ENCODE data around the gene RELL1.

Gene RELL1

DNA sequence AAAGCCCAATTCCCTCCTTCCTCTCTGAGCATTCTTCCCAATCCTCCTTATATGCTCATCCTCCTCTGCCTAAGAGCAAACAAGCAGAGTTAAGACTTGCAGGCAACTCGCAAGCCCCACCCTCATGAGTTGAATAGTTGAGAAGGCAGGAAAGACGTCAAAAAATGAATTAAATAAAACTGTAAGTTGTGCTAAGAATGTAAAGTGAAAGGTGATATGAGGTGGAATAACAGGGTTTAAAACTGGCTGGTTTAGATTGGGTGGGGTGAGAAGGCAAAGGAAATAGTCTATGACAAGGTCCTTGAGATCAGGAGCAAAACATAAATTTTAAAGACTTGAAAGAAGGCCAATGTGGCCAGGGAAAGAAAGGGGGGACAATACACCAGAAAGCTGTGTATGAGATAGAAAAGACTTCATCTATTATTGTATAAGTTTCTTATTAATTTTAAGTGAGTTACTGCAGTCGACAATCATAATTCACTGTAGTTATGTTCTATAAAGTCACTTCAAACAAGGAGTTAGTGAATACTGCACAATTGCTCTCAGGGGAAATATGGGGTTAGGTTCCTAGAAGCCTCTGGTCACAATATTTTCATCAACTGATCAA, 124.9 kb downstream of the RELL1 start:
- no peak overlapping the region for H3K9ac ChIP-seq (ENCODE audit: low read depth in 1 of 2, low read length in 2 of 2)
- H3K36me3 ChIP-seq (ENCODE audit: control insufficient read depth in 1 of 2, insufficient read depth in 2 of 2, low read length in 2 of 2), result peaks cover 4 to 7% of the 10 kb centered on the region in 2 donors
- H3K4me1 ChIP-seq (ENCODE audit: control insufficient read depth in 1 of 2, insufficient read depth in 2 of 2, low read length in 2 of 2), result no peaks in the 10 kb centered on the region
- no peaks in the 10 kb centered on the region for H3K9me3 ChIP-seq (ENCODE audit: control insufficient read depth in 1 of 2, low read length in 2 of 2)
- H3K4me3 ChIP-seq (ENCODE audit: low read depth in 1 of 2, low read length in 2 of 2), result no peak overlapping the region
- no peaks in the 10 kb centered on the region for H3K27me3 ChIP-seq (ENCODE audit: control insufficient read depth in 1 of 2, insufficient read depth in 2 of 2, low read length in 2 of 2)
- H3K27ac ChIP-seq (ENCODE audit: low read depth, low read length), result no peak overlapping the region
